Esophagus muscularis mucosa (tissue), 4 donors: Measurements from ENCODE around the gene PLXNA4. TPM values are rescaled to one million over a fixed set of nuclear protein-coding genes. Genes with fewer than 3 reads are reported as not detected.

Experiments used
- DNase-seq: peaks from one replicate; pipeline ENCODE4 v3.0.0-alpha.2; 2017; ENCODE audit errors: extremely low spot score
- H3K27ac ChIP-seq, 4 donors: fragments of 200-600 bp; sonication (generic); replicated peaks in 1 of 4; 1 replicate in 3 of 4; 2 replicates in 1 of 4; pipeline ENCODE4 v1.5.1; 2016 to 2019; ENCODE audit warnings: mild to moderate bottlenecking in 1 of 4
- H3K27me3 ChIP-seq, 4 donors: fragments of 200-600 bp; sonication (generic); one replicate each; pipeline versions ENCODE4 v1.5.1 to v1.6.0; 2016 to 2019
- H3K36me3 ChIP-seq, 4 donors: fragments of 200-600 bp; sonication (generic); one replicate each; pipeline ENCODE4 v1.5.1; 2016 to 2019
- H3K4me1 ChIP-seq, 4 donors: fragments of 200-600 bp; sonication (generic); one replicate each; pipeline ENCODE4 v1.5.1; 2016 to 2019
- H3K4me3 ChIP-seq, 4 donors: fragments of 200-600 bp; sonication (generic); 1 replicate in 2 of 4; 2 replicates in 2 of 4; pipeline ENCODE4 v1.5.1; 2016 to 2019; ENCODE audit warnings: mild to moderate bottlenecking in 4 of 4, moderate library complexity in 1 of 4
- H3K9me3 ChIP-seq, 4 donors: fragments of 200-600 bp; sonication (generic); 1 replicate in 3 of 4; 2 replicates in 1 of 4; pipeline ENCODE4 v1.5.1; 2016 to 2019
- EP300 ChIP-seq: sonication (generic); formaldehyde crosslinking; IDR thresholded peaks from one replicate; pipeline ENCODE4 v1.6.1; 2017; ENCODE audit warnings: antibody characterized with exemption
- POLR2A ChIP-seq: fragments of 450-650 bp; IDR thresholded peaks from one replicate; pipeline ENCODE4 v1.6.1; 2017; ENCODE audit warnings: antibody characterized with exemption, moderate library complexity, mild to moderate bottlenecking, low read depth
- POLR2AphosphoS5 ChIP-seq, 2 donors: sonication (generic); formaldehyde crosslinking; IDR thresholded peaks; one replicate each; pipeline ENCODE4 v1.6.1; 2017; ENCODE audit warnings: antibody characterized with exemption in 2 of 2
- WGBS: methylation state at CpG from one replicate; pipeline ENCODE4 v1.1.5; 2018; 5-methylcytosine and 5-hydroxymethylcytosine counted together
- intact Hi-C: fragments of 100-400 bp; cut with DNase I; formaldehyde crosslinking; loops from one replicate; pipeline ENCODE4 v1.15.1; 2023
- total RNA-seq, 4 donors: library from RNA; depleted of rRNA; stranded (reverse); fragments of >200 nt; gene quantifications; one replicate each; pipeline versions ENCODE4 v1.1.0 to v1.2.1, GENCODE V29; 2016
- TF ChIP-seq, protein P1 (sequence below), 3 experiments: fragments of 200-600 bp in 2 of 3; fragments of 450-650 bp in 1 of 3; sonication (generic) in 2 of 3; IDR thresholded peaks; one replicate each; pipeline ENCODE4 v1.5.1; 2017 to 2019; ENCODE audit warnings: antibody characterized with exemption in 3 of 3, mild to moderate bottlenecking in 2 of 3, moderate library complexity in 1 of 3

The PLXNA4 gene
- total RNA-seq, 4 donors from 2014 or later = 5.0 to 9.5 (median 6.6) TPM

DNA sequence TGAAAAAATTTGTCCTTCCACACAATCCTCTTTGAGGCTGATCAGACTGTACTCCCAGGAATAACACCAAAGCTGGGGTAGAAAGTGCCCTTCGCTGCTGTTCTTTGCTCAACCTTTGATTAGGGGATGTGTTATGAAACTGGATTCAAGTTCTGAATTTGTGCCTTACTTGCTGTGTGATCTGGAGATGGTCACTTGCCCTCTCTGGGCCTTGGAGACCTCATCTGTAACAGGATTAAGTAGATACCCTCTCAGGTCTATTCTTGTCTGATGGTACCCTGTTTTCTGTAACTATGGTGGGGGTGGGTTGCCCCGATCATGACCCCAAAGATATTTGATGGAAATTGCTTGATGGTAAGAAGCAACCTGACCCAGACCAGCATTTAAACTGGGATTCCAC, 368.5 kb downstream of the PLXNA4 start:
- H3K4me1 ChIP-seq = peaks cover 0 to 12% (median 0%) of the 10 kb centered on the region in 4 donors
- 93% methylated on average over 2 of the region's 2 CpGs for WGBS
- H3K36me3 ChIP-seq = peaks cover 0 to 36% (median under 1%) of the 10 kb centered on the region in 4 donors
- H3K27ac ChIP-seq = no peak overlapping the region
- DNase-seq = no peak
- no peak overlapping the region for H3K4me3 ChIP-seq
- no peaks in the 10 kb centered on the region for H3K27me3 ChIP-seq
- TF ChIP-seq POLR2AphosphoS5 (IDR thresholded peaks at IDR 0.05) (no peak), POLR2A (no peak), EP300 (no peak)
- TF ChIP-seq, protein P1, sequence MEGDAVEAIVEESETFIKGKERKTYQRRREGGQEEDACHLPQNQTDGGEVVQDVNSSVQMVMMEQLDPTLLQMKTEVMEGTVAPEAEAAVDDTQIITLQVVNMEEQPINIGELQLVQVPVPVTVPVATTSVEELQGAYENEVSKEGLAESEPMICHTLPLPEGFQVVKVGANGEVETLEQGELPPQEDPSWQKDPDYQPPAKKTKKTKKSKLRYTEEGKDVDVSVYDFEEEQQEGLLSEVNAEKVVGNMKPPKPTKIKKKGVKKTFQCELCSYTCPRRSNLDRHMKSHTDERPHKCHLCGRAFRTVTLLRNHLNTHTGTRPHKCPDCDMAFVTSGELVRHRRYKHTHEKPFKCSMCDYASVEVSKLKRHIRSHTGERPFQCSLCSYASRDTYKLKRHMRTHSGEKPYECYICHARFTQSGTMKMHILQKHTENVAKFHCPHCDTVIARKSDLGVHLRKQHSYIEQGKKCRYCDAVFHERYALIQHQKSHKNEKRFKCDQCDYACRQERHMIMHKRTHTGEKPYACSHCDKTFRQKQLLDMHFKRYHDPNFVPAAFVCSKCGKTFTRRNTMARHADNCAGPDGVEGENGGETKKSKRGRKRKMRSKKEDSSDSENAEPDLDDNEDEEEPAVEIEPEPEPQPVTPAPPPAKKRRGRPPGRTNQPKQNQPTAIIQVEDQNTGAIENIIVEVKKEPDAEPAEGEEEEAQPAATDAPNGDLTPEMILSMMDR (IDR thresholded peaks at IDR 0.05) = no peak
- no peaks in the 10 kb centered on the region for H3K9me3 ChIP-seq
- intact Hi-C loops = no loop called here

DNA sequence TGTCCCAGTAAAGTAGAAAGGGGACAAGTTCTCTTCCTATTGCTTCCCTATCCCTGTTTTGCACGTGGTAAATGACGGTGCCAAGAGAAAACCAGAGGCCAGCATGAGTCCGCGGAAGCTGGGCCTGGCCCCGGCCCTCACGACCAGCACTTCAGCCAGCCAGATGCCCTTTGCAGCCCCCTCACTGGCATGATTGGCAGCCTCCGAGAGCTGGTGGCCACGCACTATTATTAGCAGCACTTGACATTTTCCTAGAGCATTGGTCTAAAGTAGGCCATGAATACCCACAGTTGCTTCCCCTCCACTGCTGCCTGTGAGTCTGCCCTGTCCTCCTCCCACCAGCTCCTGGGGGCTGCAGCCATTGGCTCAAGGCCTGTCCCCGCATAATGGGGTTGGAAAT, 369.1 kb downstream of the PLXNA4 start:
- Histone ChIP-seq H3K27me3 (no peaks in the 10 kb centered on the region), H3K9me3 (no peaks in the 10 kb centered on the region), H3K36me3 (peaks cover 0 to 36% (median 3%) of the 10 kb centered on the region in 4 donors), H3K4me1 (peaks cover 0 to 12% (median 0%) of the 10 kb centered on the region in 4 donors), H3K27ac (no peak overlapping the region), H3K4me3 (no peak overlapping the region)
- no peak for TF ChIP-seq POLR2AphosphoS5 (IDR thresholded peaks at IDR 0.05)
- TF ChIP-seq POLR2A = no peak
- no peak for TF ChIP-seq EP300
- TF ChIP-seq, protein P1 (IDR thresholded peaks at IDR 0.05) = no peak
- WGBS = 87% methylated on average over 8 of the region's 9 CpGs
- DNase-seq = no peak
- intact Hi-C loops = no loop called here

DNA sequence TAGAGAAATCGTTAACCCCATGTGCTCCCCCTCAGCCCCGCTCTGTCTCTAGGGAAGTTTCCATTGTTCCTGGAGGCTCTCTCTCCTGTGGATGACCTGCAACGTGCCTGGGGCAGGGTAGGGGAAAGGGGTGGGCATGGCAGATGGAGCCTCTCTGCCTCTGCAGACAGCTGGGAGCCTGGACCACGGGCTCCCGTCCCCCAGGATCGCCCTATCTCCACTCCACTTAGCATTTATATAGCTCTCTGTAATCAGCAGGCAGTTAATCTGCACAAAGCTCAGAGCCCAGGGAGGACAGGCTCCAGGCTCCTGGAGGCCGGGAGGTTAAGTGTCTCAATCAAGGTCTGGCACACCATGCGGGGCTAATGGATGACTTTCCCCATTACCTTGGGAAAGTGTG, 369.7 kb downstream of the PLXNA4 start:
- 80% methylated on average over 8 of the region's 8 CpGs for WGBS
- no peak for DNase-seq
- Histone ChIP-seq H3K4me1 (peaks cover 0 to 12% (median 0%) of the 10 kb centered on the region in 4 donors), H3K36me3 (peaks cover 0 to 39% (median 3%) of the 10 kb centered on the region in 4 donors), H3K27me3 (no peaks in the 10 kb centered on the region), H3K4me3 (no peak overlapping the region), H3K27ac (no peak overlapping the region), H3K9me3 (no peaks in the 10 kb centered on the region)
- no peak for TF ChIP-seq POLR2AphosphoS5 (IDR thresholded peaks at IDR 0.05)
- intact Hi-C loops = no loop called here

DNA sequence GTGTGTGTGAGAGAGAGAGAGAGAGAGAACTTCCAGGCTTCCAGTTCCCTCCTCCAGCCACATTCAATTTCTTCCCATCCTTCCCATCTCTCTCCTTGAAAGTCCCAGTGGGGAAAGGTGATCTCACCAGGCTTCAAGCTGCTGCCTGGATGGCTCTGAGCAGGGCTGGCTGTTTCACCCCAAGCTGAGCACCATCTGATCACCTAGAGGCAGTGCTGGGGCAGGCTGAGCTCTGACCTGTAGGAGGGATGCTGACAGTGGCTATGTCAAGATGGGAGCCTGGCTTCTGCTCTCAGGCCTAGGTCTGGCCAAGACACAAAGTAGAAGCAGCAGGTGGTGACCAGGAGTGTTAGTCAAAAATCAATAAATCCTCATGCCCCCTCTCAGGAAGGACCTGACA, 370.8 kb downstream of the PLXNA4 start:
- peaks cover 0 to 36% (median 3%) of the 10 kb centered on the region in 4 donors for H3K36me3 ChIP-seq
- no peaks in the 10 kb centered on the region for H3K27me3 ChIP-seq
- H3K4me1 ChIP-seq = peaks cover 0 to 12% (median 0%) of the 10 kb centered on the region in 4 donors
- H3K9me3 ChIP-seq = no peaks in the 10 kb centered on the region
- no peak overlapping the region for H3K27ac ChIP-seq
- no peak overlapping the region for H3K4me3 ChIP-seq
- TF ChIP-seq, protein P1 (IDR thresholded peaks at IDR 0.05) = no peak
- TF ChIP-seq EP300 (no peak), POLR2A (no peak), POLR2AphosphoS5 (IDR thresholded peaks at IDR 0.05) (no peak)
- DNase-seq = no peak
- intact Hi-C loops = no loop called here

DNA sequence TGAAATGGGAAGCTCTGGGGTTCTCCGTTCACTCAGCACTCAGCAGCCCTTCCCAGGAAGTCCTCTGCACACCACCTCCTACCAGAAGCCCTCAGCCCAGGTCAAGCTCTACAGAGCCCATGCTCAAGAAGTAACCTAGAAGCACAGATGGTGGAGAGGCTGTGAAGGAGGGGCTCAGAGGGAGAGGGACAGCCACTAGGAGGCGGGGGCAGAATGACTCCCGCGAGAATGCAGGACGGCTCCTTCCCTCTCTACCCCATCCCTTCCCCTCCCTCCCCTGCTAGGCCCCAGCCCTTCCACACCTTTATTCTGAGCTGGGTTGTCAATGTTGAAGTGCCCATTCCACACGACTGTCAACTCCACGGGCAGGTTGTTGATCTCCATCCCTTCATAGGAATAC, 373.2 kb downstream of the PLXNA4 start:
- Histone ChIP-seq H3K9me3 (no peaks in the 10 kb centered on the region), H3K4me1 (peaks cover 0 to 8% (median 0%) of the 10 kb centered on the region in 4 donors), H3K36me3 (peaks cover 0 to 23% (median 3%) of the 10 kb centered on the region in 4 donors), H3K4me3 (no peak overlapping the region), H3K27ac (no peak overlapping the region), H3K27me3 (no peaks in the 10 kb centered on the region)
- 93% methylated on average over 7 of the region's 7 CpGs for WGBS
- no peak for DNase-seq
- intact Hi-C loops = no loop called here
- TF ChIP-seq EP300 = no peak
- TF ChIP-seq, protein P1 (IDR thresholded peaks at IDR 0.05) = no peak
- TF ChIP-seq POLR2AphosphoS5 (IDR thresholded peaks at IDR 0.05) = no peak
- TF ChIP-seq POLR2A = no peak
